ENCODE results near the gene PLAC8L1. TPM values are rescaled to one million over a fixed set of nuclear protein-coding genes. Genes with fewer than 3 reads are reported as not detected.

PLAC8L1 gene
- total RNA-seq (under 1 TPM in 1 of 2 donors, not detected in 1; 0.46 TPM), polyA plus RNA-seq (under 1 TPM in 1 of 2 donors, not detected in 1; 0.51 TPM)
- long read RNA-seq, donor 1 = 0 reads
- long read RNA-seq, donor 2 = 0 reads
- long read RNA-seq, donor 3 = 0 reads
- long read RNA-seq, donor 4 = 0 reads
- long read RNA-seq, donor 5 = 0 reads

GRCh38 chr5:146105477-146105876, at the start of gene PLAC8L1:
TSS of gene PLAC8L1 (minus strand) at chr5:146105577. CDS start at chr5:146104311, 1,266 bp downstream.
- no peak within 1 kb of the TSS for H3K27ac ChIP-seq (ENCODE audit: low read depth in 1 of 2, low read length in 1 of 2)
- H3K4me3 ChIP-seq = no peak within 1 kb of the TSS
- peaks cover 0 to 9% (median 0%) of the 10 kb centered on the region in 5 donors for H3K4me1 ChIP-seq (ENCODE audit: control insufficient read depth in 5 of 5, insufficient read depth in 5 of 5, low read length in 5 of 5)
- H3K9me3 ChIP-seq (ENCODE audit: control insufficient read depth in 4 of 4, insufficient read depth in 3 of 4, low read length in 3 of 4) = no peaks in the 10 kb centered on the region
- H3K27me3 ChIP-seq (ENCODE audit: control insufficient read depth in 3 of 3, insufficient read depth in 3 of 3, low read length in 2 of 3) = no peaks in the 10 kb centered on the region
- WGBS, 2 donors = 93 to 94% methylated on average over 2 of the region's 2 CpGs
- TF ChIP-seq CTCF (IDR thresholded peaks at IDR 0.05; ENCODE audit: control extremely low read depth, extremely low read depth) = no peak
- H3K36me3 ChIP-seq (ENCODE audit: control insufficient read depth in 4 of 4, insufficient read depth in 4 of 4, low read length in 4 of 4) = peaks cover 0 to 6% (median 0%) of the 10 kb centered on the region in 4 donors
- DNase-seq = no peak
- no peak within 1 kb of the TSS for H3K9ac ChIP-seq (ENCODE audit: insufficient read depth in 1 of 2, low read length in 2 of 2)
- no peak for ATAC-seq (ENCODE audit: insufficient read depth, low FRiP score)

- no peak for DNase-seq
- Histone ChIP-seq H3K4me1 (ENCODE audit: control insufficient read depth in 5 of 5, insufficient read depth in 5 of 5, low read length in 5 of 5) (no peaks in the 10 kb centered on the region), H3K9me3 (ENCODE audit: control insufficient read depth in 4 of 4, insufficient read depth in 3 of 4, low read length in 3 of 4) (no peaks in the 10 kb centered on the region), H3K9ac (ENCODE audit: insufficient read depth in 1 of 2, low read length in 2 of 2) (no peak overlapping the region), H3K36me3 (ENCODE audit: control insufficient read depth in 4 of 4, insufficient read depth in 4 of 4, low read length in 4 of 4) (peaks cover 21 to 40% (median 27%) of the 10 kb centered on the region in 4 donors), H3K27ac (ENCODE audit: low read depth in 1 of 2, low read length in 1 of 2) (no peak overlapping the region), H3K27me3 (ENCODE audit: control insufficient read depth in 3 of 3, insufficient read depth in 3 of 3, low read length in 2 of 3) (no peaks in the 10 kb centered on the region), H3K4me3 (no peak overlapping the region)
- TF ChIP-seq CTCF (IDR thresholded peaks at IDR 0.05; ENCODE audit: control extremely low read depth, extremely low read depth) = no peak
- no peak for ATAC-seq (ENCODE audit: insufficient read depth, low FRiP score)
- 65 to 87% methylated on average over 3 of the region's 3 CpGs for WGBS, 2 donors
These were observed 46.6 kb upstream of the PLAC8L1 start for GRCh38 chr5:146151970-146152369.

GRCh38 chr5:146137967-146138403, 32.6 kb upstream of the PLAC8L1 start:
- no peak for ATAC-seq (ENCODE audit: insufficient read depth, low FRiP score)
- no peak overlapping the region for H3K27ac ChIP-seq (ENCODE audit: low read depth in 1 of 2, low read length in 1 of 2)
- peaks cover 5 to 29% (median 14%) of the 10 kb centered on the region in 4 donors for H3K36me3 ChIP-seq (ENCODE audit: control insufficient read depth in 4 of 4, insufficient read depth in 4 of 4, low read length in 4 of 4)

More at GRCh38 chr5:146137967-146138403, 32.6 kb upstream of the PLAC8L1 start:
- no peak for TF ChIP-seq CTCF (IDR thresholded peaks at IDR 0.05; ENCODE audit: control extremely low read depth, extremely low read depth)
- Histone ChIP-seq H3K9me3 (ENCODE audit: control insufficient read depth in 4 of 4, insufficient read depth in 3 of 4, low read length in 3 of 4) (no peaks in the 10 kb centered on the region), H3K4me3 (no peak overlapping the region), H3K9ac (ENCODE audit: insufficient read depth in 1 of 2, low read length in 2 of 2) (no peak overlapping the region), H3K4me1 (ENCODE audit: control insufficient read depth in 5 of 5, insufficient read depth in 5 of 5, low read length in 5 of 5) (no peaks in the 10 kb centered on the region), H3K27me3 (ENCODE audit: control insufficient read depth in 3 of 3, insufficient read depth in 3 of 3, low read length in 2 of 3) (no peaks in the 10 kb centered on the region)
- DNase-seq = peak in 2 of 3 donors; percentile 8 to 28
- 53 to 55% methylated on average over 8 of the region's 8 CpGs for WGBS, 2 donors
